ENCODE measurements around the gene CDH24. TPM values are rescaled to one million over a fixed set of nuclear protein-coding genes. Genes with fewer than 3 reads are reported as not detected.
A peak's percentile ranks its signal among the peaks of the same experiment; 100 is the strongest.

CDH24 gene
- polyA plus RNA-seq, 1 donor (not counting 4 experiments of a cell fraction or from before 2014, with no cell fraction given), result 3.9 TPM

- dilution Hi-C loops (cut with MboI; ENCODE audit: extremely low pct_ligation_motif_present, low sequenced_read_pairs), result no loop called here
Measured at GRCh38 chr14:23067847-23068788, 10.8 kb upstream of the CDH24 start.

DNA sequence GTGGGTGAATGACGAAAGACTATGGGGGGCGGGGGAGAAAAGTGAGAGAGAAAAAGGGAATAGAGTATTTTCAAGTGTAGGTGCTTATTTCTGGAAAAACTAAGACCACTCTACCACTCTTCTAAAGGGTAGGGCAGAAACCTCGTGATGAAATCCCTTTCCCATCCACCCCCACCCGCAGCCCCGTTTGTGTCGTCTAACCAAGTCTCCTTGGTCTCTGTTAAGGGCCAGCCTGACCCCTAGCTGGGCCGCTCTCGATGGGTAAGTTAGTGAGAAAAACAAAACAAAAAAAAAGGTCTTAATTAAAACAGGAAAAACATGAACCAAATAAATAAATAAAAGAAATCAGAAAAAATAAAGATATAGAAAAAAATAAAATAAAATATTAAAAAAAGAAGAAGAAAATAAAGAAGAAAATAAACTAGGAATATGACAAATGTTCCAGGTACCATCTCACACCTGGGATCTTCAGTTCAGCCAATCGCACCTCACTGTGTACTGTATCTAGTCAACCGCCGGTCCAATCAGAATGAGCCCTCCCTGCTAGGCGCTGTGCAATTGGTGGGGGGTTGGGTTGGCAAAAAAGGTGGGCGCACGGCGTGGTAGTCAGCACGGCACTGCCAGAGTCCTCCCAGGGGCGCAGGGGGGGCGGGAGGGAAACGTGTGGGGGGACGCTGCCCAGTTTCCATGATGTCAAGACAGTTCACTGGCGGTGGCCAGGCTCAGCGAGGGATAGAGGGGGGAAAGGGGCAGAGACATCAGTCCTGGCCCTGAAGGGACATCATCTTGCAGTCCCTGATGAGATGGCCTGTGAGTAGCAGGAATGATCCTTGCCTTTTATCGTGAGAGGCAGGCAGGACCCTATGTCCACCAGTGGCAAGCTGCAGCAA lies 9.8 kb upstream of the CDH24 start:
- no peak for TF ChIP-seq EZH2 (IDR thresholded peaks at IDR 0.05; ENCODE audit: low read length)
- TF ChIP-seq CTCF (optimal IDR thresholded peaks at IDR 0.05 in 1 of 3, IDR thresholded peaks at IDR 0.05 in 1 of 3, conservative IDR thresholded peaks at IDR 0.05 in 1 of 3; ENCODE audit: extremely low read depth in 1 of 3, insufficient read depth in 2 of 3, low read length in 3 of 3), result no peak
- no peak for DNase-seq (ENCODE audit: low read depth, low spot score)
- no peak for FAIRE-seq
- peaks cover 54 to 66% of the 10 kb centered on the region in 2 experiments for H3K36me3 ChIP-seq (ENCODE audit: control insufficient read depth in 2 of 2, extremely low read depth in 1 of 2, insufficient read depth in 2 of 2, low read length in 2 of 2)
- no peak overlapping the region for H3K4me3 ChIP-seq (ENCODE audit: control insufficient read depth in 2 of 3, extremely low read depth in 1 of 3, insufficient read depth in 2 of 3, low read depth in 1 of 3, low read length in 3 of 3)
- no peak overlapping the region for H2AFZ ChIP-seq (ENCODE audit: control insufficient read depth, low read length)
- no peak overlapping the region for H3K27ac ChIP-seq (ENCODE audit: control insufficient read depth, insufficient read depth, low read length)
- H3K4me1 ChIP-seq (ENCODE audit: control insufficient read depth, extremely low read depth, insufficient read depth, low read length), result peaks cover 28% of the 10 kb centered on the region
- peaks cover 51% of the 10 kb centered on the region for H3K79me2 ChIP-seq (ENCODE audit: control insufficient read depth, insufficient read depth, low read length)
- no peak overlapping the region for H3K9ac ChIP-seq (ENCODE audit: control insufficient read depth, extremely low read depth, insufficient read depth, low read length)
- dilution Hi-C loops (cut with MboI; ENCODE audit: extremely low pct_ligation_motif_present, low sequenced_read_pairs), result no loop called here
- H3K4me2 ChIP-seq (ENCODE audit: control insufficient read depth, extremely low read depth, insufficient read depth, low read depth, low read length), result no peak overlapping the region
- peaks cover 19% of the 10 kb centered on the region for H4K20me1 ChIP-seq (ENCODE audit: control insufficient read depth, extremely low read depth, insufficient read depth, low read length)
- H3K27me3 ChIP-seq (ENCODE audit: control insufficient read depth, extremely low read depth, insufficient read depth, low read length), result no peaks in the 10 kb centered on the region
- peaks cover 4% of the 10 kb centered on the region for H3K9me1 ChIP-seq (ENCODE audit: control insufficient read depth, extremely low read depth, insufficient read depth, low read length)
- H3K9me3 ChIP-seq (ENCODE audit: control insufficient read depth, low read depth, low read length), result no peaks in the 10 kb centered on the region

More at GRCh38 chr14:23067847-23068788, 10.8 kb upstream of the CDH24 start:
- Histone ChIP-seq H4K20me1 (ENCODE audit: control insufficient read depth, extremely low read depth, insufficient read depth, low read length) (peaks cover 19% of the 10 kb centered on the region), H3K4me3 (ENCODE audit: control insufficient read depth in 2 of 3, extremely low read depth in 1 of 3, insufficient read depth in 2 of 3, low read depth in 1 of 3, low read length in 3 of 3) (no peak overlapping the region), H3K36me3 (ENCODE audit: control insufficient read depth in 2 of 2, extremely low read depth in 1 of 2, insufficient read depth in 2 of 2, low read length in 2 of 2) (peaks cover 48 to 62% of the 10 kb centered on the region in 2 experiments), H3K9me1 (ENCODE audit: control insufficient read depth, extremely low read depth, insufficient read depth, low read length) (peaks cover 4% of the 10 kb centered on the region), H3K4me2 (ENCODE audit: control insufficient read depth, extremely low read depth, insufficient read depth, low read depth, low read length) (peak overlapping the region; percentile 47), H3K4me1 (ENCODE audit: control insufficient read depth, extremely low read depth, insufficient read depth, low read length) (peaks cover 23% of the 10 kb centered on the region), H3K79me2 (ENCODE audit: control insufficient read depth, insufficient read depth, low read length) (peaks cover 53% of the 10 kb centered on the region), H2AFZ (ENCODE audit: control insufficient read depth, low read length) (no peak overlapping the region), H3K9ac (ENCODE audit: control insufficient read depth, extremely low read depth, insufficient read depth, low read length) (no peak overlapping the region), H3K27ac (ENCODE audit: control insufficient read depth, insufficient read depth, low read length) (no peak overlapping the region), H3K27me3 (ENCODE audit: control insufficient read depth, extremely low read depth, insufficient read depth, low read length) (no peaks in the 10 kb centered on the region), H3K9me3 (ENCODE audit: control insufficient read depth, low read depth, low read length) (no peaks in the 10 kb centered on the region)
- DNase-seq (ENCODE audit: low read depth, low spot score) (no peak), FAIRE-seq (no peak)
- TF ChIP-seq CTCF (optimal IDR thresholded peaks at IDR 0.05 in 1 of 3, IDR thresholded peaks at IDR 0.05 in 1 of 3, conservative IDR thresholded peaks at IDR 0.05 in 1 of 3; ENCODE audit: extremely low read depth in 1 of 3, insufficient read depth in 2 of 3, low read length in 3 of 3) (no peak), EZH2 (IDR thresholded peaks at IDR 0.05; ENCODE audit: low read length) (no peak)
